Mucosa of gallbladder (tissue), 1 donor: ENCODE data around the gene IGHMBP2. TPM values are rescaled to one million over a fixed set of nuclear protein-coding genes. Genes with fewer than 3 reads are reported as not detected.

ENCODE experiments used
- DNase-seq: peaks from one replicate; pipeline ENCODE4 v3.0.0-alpha.2; 2020; ENCODE audit warnings: low spot score
- total RNA-seq: library from RNA; stranded (reverse); gene quantifications from one replicate; pipeline ENCODE4 v1.2.1, GENCODE V29; 2021
- donor health status: DM: no; HTN: no; CAD: no.

Gene IGHMBP2
- total RNA-seq, 1 donor from 2014 or later: 20.7 TPM

DNA sequence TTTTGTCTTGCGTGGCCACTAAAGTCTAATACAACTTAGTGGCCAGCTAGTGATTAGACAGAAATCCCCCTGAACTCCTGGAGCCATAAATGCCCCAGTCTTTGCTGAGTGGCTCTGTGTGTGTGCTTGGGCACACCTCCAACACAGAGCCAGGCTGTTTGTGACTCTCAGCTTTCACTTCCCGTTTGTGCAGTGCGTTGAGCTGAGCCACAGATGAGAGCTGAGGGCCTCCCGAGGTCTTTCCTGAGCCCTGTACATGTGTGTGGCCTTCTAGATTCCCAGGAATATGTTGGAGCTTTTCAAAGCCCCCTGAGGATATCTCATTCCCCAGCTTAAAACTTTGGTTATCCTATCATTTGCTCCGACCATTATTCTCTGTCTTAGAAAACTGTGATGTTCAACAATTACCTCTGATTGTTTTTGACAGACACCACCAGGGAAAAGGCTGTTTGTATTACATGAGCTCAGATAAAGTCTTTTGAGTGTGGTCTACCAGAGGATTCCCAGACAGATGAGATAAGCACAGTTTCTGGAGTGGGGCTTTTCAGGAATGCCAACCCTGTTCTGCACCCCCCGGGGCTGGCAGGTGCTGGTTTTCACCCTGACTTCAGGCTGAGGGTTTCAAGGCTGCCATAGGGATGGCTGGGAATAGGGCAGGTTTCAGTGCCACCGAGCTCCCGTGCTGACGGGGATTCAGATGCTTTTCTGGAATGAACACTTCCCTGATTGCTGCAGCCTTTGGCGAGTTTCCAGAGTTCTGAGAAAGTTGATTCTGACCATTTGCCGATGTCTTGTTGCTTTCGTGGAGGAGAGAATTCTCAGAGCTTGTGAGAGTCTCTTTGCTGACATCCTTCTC lies 23.8 kb downstream of the IGHMBP2 start:
- no peak for DNase-seq

DNA sequence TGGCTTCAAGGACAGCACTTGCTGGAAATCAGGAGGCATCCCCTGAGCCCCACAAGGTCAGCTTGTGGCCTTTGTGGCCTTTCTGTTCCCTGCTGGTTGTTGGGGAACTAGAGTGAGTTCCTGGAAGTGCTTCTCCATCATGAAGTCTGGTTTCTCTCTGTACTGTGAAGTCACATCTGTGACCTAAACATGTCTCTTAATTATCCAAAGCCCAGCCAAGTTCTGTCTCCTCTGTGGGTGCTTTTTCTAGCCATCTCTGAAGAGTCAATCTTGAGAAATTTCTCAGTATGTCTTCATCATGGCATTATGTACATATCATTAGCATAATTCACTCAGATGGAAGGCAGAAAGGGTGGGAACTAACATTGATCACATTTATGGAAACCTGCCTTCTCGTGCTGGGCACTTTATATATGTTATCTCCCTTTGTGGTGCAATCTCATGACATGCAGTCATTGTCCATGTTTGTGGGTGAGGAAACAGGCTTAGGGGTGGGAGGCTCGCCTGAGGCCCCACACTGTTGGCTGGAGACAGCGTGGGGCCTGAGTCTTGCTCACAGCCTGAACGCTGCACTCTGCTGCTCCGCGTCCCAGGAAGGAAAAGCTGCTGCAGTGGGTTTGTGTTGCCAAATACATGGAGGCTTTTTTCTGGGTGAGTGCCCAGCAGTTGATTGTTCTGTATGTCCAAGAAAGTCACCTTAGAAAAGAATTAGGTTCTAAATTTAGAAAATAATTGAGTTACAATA lies 24.6 kb downstream of the IGHMBP2 start:
- DNase-seq: no peak

DNA sequence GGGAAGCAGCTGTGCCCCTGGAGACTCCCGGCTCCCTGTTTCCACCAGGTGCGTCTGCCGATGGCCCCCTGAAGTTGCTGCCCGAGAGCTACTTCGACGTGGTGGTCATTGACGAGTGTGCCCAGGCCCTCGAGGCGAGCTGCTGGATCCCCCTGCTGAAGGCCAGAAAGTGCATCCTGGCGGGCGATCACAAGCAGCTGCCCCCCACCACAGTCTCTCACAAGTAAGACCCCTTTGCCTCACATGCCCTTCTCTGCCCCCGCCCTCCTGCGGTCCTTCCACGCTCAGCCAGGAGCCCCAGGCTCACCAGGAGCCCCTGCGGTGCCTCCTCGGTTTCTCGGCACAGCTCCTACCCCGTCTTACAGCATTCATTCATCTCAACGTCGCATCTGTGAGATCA lies 25.4 kb downstream of the IGHMBP2 start:
- no peak for DNase-seq

DNA sequence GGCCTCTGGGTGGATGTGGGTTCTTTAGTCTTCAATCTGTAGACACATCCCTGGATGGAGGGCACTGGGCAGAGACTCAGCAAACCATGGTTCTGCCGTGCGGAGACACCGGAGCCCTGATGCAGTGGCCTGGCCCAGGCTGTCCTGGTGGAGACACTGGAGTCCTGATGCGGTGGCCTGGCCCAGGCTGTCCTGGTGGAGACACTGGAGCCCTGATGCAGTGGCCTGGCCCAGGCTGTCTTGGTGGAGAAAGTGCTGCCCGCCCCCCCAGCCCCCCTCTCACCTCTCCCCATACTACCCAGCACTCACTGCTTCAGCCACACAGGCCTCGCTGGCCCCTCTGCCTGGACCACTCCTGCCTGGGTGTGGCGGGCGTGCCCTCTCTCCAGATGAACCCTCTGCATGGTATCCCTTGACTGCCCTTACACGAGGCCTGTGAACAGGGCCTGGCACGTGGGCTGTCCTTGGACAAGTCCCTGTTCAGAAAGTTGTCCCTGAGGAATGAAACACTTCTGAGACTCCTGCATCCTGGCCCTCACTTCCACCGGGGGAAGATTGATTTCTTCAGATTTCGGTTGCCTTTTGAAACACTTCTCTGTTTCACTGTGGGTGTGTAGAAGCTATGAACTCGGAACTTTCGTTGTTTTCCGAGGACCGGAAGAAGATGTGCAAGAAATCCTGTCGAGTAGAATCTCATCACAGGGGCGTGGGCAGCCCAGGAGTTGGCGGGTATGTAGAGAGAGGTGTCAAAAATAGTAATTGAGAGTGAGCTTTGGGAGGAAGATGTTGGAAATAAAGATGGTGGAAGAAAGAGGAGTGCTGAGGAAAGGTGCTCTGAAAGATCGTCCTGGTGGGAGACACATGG lies 26.2 kb downstream of the IGHMBP2 start:
- no peak for DNase-seq

DNA sequence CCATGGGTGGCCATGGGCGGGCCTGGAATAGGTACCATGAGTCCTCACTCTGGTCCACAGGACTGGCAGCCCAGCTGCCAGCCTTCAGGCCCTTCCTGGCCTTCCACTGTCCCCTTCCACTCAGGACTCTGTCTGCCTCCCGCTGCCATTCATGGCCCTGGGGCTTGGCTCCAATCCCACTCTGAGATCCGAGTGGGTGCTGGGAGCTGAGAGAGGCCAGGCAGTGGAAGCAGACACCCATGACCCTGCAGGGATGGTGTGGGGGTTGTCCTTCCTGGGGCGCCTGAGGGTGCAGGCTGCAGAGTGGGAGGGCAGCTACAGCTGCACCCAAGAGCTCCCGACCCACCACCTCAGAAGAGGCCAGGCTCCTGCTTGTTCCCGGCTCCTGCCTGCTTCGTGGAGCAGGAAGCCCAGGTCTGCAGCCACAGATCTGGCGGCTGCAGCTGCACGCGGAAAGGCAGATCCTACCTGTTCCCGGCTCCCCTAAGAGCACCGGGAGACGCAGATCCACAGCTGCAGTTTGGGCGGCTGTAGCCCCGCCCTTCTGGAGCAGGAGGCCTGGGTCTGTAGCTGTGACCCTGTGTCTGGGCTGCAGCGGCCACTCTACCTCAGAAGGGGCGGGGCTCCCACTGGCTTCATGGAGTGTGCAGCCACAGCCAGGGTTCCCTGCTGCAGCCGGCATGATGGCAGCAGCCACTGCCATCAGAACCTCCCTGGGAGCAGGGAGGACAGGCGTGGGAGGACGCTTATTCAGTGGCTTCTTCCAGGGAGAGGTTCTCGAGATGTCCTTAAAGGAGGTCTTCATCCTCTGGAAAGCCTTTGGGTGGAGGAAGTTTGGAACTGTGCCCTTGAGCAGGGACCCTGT lies 27.5 kb downstream of the IGHMBP2 start:
- DNase-seq: no peak

DNA sequence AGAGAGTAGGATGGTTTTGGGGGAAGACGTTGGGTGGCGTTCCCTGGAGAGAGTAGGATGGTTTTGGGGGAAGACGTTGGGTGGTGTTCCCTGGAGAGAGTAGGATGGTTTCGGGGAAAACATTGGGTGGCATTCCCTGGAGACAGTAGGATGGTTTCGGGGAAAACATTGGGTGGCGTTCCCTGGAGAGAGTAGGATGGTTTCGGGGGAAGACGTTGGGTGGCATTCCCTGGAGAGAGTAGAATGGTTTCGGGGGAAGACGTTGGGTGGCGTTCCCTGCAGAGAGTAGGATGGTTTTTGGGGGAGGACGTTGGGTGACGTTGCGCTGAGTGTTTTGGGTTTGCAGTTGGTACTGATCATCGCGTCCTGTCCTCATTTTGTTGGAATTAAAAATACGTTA lies 28.2 kb downstream of the IGHMBP2 start:
- DNase-seq: no peak

DNA sequence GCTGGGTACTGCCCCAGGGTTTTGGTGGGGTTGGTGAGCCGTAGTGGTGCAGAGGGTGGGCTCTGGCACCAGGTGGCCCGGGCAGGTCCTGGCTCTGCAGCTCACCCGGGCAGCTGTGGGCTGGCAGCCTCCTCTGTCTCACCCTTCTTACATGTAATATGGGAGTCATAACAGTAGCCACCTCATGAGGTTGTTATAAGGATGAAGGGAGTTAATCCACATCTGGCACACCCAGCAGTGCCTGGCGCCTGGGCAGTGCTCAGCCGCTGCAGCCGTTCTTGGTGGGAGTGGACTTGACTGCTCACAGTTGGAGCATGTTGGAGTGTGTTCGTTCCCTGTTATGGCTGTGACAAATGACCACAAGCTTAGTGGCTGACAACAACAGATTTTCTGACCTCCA lies 28.7 kb downstream of the IGHMBP2 start:
- no peak for DNase-seq

DNA sequence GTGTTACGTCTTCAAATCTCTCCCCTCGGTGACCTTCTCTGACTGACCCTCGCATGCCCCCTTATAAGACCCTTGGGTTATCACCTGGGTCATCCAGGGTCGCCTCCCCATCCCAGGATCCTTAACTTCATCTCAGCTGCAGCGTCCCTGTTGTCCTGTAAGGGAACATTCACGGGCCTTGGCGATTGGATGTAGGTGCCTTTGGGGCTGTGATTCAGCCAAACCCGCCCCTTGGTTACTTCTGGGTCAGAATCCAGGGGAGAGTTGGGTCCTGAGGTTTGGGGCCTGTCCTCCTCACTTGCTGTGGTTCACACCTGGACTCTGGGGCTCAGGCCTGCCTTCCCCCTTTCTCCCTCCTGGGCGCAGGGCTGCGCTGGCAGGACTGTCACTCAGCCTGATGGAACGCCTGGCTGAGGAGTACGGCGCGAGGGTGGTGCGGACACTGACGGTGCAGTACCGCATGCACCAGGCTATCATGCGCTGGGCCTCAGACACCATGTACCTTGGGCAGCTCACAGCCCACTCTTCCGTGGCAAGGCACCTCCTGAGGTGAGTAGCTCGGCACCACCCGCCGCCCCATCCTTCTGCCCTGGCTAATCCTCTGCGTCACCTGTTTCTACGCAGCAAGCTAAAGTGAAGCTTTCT lies 29.4 kb downstream of the IGHMBP2 start:
- DNase-seq: no peak

DNA sequence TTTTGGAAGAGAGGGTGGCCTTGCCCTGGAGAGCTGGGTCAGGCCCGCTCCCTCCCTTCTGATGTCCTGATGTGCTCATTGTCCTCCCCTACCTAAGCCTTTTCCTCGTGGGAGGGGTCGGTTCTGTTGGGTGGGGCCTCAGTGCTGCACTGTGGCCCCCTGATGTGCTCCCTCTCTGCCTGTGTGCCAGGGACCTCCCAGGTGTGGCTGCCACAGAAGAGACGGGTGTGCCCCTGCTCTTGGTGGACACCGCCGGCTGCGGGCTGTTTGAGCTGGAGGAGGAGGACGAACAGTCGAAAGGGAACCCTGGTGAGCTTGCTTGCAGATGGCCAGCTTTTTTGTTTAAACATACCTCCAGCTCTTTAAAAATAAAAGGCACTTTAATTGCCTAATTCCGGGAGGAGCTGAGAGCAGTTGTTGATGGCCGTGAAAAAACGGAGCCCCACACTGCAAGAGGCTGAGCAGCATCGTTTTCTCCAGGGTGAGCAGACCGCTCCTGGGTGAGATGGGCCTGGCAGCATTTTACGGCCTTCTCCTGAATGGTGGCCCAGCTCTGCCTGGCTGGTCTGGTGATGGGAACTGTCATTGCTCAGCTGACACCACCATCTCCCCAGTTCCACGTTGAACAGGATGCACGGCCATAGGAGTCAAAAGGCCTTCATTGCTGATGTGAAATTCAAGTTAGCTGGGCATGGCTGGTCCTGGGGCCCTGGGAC lies 30.1 kb downstream of the IGHMBP2 start:
- DNase-seq: no peak

DNA sequence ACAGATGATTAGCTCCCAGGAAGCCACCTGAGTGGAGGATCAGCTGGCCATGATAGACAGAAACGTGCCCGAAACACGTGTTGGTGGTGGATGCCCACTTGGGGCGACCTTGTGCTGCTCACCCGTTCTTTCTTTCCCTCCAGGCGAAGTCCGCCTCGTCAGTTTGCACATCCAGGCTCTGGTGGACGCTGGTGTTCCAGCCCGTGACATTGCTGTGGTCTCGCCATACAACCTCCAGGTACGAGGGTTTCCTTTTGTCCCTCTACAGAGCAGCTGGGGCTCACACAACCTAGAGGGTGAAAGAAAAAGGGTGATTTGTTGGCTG lies 30.6 kb downstream of the IGHMBP2 start:
- DNase-seq: no peak

DNA sequence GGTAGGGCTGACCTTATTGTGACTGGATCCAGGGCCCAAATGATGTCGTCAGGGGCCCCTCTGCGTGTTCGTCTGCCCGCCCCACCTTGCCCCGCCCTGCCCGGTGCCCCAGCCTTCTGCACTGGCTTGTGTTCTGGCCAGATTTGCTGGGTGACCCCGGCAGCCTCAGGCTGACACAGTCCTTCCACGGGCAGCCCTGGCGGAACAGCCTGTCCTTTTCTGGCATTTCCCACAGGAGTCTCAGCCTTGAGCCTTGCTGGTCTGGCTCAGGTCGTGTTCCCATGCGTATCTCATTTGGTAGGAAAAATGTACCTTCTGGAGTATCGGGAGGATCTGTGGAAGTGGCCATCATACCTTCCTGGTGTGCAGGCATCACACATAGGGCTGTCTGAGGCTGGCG lies 31.0 kb downstream of the IGHMBP2 start:
- DNase-seq: no peak

DNA sequence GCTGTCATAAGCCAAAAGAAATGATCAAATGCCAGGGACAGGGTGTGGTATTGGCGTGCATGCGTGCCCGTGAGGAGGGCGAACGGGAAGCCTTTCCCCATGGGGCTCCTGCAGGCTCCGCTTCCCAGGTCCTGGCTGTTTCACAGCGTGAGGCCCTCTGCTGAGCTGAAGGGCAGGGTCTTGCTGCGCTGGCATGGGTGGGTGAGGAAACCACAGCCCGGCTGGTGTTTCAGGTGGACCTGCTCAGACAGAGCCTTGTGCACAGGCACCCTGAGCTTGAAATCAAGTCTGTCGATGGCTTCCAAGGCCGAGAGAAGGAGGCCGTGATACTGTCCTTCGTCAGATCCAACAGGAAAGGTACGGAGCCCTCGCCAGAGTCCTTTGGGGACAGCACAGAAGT lies 31.4 kb downstream of the IGHMBP2 start:
- no peak for DNase-seq

DNA sequence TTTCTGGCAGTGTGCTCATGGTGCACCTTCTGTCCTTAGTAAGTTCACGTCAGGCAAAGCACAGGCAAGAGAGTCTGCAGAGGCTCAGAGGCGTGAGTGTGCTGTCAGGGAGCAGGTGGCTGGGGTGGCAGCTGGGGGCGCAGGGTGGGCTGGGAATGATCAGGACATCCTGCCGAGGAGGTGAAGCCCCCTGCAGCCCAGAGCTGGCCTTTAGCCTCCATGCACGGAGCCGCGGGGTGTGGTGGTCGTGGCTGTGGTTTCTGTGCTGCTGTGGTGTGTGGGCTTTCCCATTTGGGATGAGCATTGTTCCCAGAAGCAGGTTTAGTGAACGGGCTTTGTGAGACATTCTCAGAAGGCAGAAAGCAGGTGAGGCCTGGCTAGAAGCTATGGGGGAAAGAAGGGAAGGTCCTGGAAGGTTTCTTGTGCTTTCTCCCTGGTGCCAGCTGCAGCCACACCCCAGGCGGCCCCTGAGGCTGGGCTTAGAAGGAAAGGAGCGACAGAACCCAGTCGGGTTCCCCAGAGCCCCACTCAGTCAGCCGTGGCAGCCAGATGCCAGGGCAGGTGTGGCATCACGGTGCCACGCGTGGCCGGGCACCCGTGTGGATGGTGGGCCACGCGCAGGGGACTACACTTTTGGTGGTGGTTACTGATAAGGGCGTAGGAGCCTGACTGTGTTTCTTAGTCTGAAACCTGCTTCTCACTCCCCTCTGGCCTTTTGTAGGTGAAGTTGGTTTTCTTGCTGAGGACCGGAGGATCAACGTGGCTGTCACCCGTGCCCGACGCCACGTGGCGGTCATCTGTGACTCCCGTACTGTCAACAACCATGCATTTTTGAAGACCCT lies 32.0 kb downstream of the IGHMBP2 start:
- no peak for DNase-seq

DNA sequence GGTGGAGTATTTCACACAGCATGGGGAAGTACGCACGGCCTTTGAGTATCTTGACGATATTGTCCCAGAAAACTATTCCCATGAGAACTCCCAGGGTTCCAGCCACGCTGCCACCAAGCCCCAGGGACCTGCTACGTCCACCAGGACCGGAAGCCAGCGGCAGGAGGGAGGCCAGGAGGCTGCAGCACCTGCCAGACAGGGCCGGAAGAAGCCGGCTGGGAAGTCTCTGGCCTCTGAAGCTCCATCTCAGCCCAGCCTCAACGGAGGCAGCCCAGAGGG lies 32.6 kb downstream of the IGHMBP2 start:
- DNase-seq: no peak

DNA sequence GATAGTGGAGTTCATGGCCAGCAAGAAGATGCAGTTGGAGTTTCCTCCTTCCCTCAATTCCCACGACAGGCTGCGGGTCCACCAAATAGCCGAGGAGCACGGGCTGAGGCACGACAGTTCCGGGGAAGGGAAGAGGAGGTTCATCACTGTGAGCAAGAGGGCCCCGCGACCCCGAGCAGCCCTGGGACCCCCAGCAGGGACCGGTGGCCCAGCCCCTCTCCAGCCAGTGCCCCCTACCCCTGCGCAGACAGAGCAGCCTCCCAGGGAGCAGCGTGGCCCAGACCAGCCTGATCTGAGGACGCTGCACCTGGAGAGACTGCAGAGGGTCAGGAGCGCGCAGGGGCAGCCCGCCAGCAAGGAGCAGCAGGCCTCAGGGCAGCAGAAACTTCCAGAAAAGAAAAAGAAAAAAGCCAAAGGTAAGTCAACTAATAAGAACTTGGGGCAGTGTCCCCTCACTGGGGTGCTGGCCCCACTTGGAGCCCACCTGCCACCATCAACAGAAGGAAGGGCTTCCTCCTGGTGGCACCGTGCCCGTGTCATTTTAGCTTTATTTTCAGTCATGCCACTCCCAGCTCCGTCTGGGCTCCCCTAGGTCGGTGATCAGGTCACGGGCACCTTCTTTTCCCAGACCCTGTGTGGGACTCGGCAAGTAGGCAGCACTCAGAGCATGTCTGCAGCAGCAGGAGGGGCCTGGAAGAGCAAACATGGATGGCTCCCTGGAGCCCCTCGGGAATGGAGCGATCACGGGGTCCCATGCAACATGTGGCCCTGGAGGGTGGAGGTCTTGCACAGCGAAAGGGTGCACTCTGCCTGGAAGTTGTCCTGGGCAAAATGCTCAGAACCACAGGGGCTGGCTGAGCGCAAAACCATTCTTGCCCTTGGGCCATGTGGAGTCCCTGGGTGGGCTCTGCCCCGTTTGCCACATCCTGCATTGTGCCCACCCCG lies 33.3 kb downstream of the IGHMBP2 start:
- no peak for DNase-seq

DNA sequence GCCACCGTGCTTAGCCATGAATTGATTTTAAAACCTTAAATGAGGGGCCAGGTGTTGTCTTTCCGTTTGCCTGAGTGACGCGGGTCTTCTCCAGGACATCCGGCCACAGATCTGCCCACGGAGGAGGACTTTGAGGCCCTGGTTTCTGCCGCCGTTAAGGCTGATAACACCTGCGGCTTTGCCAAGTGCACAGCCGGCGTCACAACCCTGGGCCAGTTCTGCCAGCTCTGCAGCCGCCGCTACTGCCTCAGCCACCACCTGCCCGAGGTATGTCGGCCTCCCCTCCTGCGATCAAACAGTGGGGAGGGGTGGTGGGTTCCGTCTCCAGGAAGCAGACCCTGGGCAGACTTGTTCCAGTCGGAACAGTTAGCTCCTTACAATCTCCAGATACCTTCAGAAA lies 34.4 kb downstream of the IGHMBP2 start:
- DNase-seq: no peak

DNA sequence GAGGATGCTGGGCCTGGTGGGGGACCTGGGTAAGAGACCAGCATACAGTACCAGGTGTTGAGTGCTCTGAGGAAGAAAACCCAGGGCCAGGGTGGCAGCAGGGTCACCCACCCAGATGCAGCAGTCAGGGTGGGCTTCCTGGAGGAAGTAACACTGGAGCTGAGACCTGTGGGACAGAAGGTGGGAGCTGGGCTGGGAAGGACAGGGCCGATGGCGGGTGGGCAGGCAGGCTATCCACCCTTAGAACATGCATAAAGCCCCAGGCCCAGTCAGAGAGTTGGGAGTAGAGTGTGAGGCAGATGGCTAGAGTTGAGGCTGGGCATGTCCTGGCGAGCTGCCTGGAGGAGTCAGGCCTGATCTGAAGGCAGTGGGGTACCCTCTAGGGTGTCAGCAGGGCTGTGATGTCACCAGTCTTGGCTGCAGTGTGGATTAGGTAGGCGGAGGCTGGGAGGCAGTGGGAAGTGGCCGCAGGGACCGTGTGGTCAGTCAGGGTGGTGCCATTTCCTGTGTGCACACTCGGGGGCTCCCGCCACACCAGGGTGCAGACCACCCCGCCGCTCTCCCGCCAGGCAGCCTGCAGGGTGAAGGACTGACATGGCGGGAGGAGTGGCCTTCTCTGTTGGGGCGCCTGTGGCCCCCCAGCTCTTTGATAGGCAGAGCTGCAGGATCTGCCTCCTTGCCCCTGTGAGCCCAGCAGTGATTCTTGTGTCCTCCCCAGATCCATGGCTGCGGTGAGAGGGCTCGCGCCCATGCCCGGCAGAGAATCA lies 35.3 kb downstream of the IGHMBP2 start:
- no peak for DNase-seq
